Neural cell (in vitro differentiated cells): ENCODE results near the gene GJA10. TPM values are rescaled to one million over a fixed set of nuclear protein-coding genes. Genes with fewer than 3 reads are reported as not detected.

Source experiments
- H2AFZ ChIP-seq: fragments of 200-600, 300-800 bp; sonication (generic), shearing (Covaris generic); 2 replicates; pipeline ENCODE4 v1.6.0; 2014; ENCODE audit warnings: low read depth, mild to moderate bottlenecking, antibody characterized with exemption, low read length, moderate library complexity
- H3F3A ChIP-seq: fragments of 200-600 bp; shearing (Covaris generic); 2 replicates; pipeline ENCODE4 v1.6.1; 2016; ENCODE audit warnings: mild to moderate bottlenecking, moderate library complexity, mixed read lengths, antibody characterized with exemption, low read length; ENCODE audit not compliant: insufficient read depth, poor library complexity, severe bottlenecking
- H3K27ac ChIP-seq: fragments of 200-600, 300-800 bp; sonication (generic), shearing (Covaris generic); 2 replicates; pipeline ENCODE4 v1.5.1; 2014; ENCODE audit warnings: mild to moderate bottlenecking, low read length, moderate library complexity
- H3K27me3 ChIP-seq: fragments of 300-800, 200-600 bp; sonication (generic), shearing (Covaris generic); 2 replicates; pipeline ENCODE4 v1.6.0; 2014; ENCODE audit warnings: mild to moderate bottlenecking, low read depth, low read length, moderate library complexity; ENCODE audit not compliant: insufficient read depth
- H3K36me3 ChIP-seq: fragments of 300-800, 200-600 bp; sonication (generic), shearing (Covaris generic); 2 replicates; pipeline ENCODE4 v1.5.1; 2014; ENCODE audit warnings: mild to moderate bottlenecking, antibody characterized with exemption, low read length, moderate library complexity; ENCODE audit not compliant: insufficient read depth
- H3K4me2 ChIP-seq: fragments of 300-800, 200-600 bp; sonication (generic), shearing (Covaris generic); 2 replicates; pipeline ENCODE4 v1.6.0; 2014; ENCODE audit warnings: mild to moderate bottlenecking, low read length
- H3K4me3 ChIP-seq: fragments of 300-800, 200-600 bp; sonication (generic), shearing (Covaris generic); 2 replicates; pipeline ENCODE4 v1.5.1; 2014; ENCODE audit warnings: mild to moderate bottlenecking, low read length, moderate library complexity
- H3K79me2 ChIP-seq: fragments of 200-600 bp; shearing (Covaris generic); replicated peaks from 2 replicates; pipeline ENCODE4 v1.6.0; 2014; ENCODE audit warnings: mild to moderate bottlenecking, low read length, moderate library complexity; ENCODE audit not compliant: insufficient read depth
- H3K9ac ChIP-seq: fragments of 300-800, 200-600 bp; sonication (generic), shearing (Covaris generic); 2 replicates; pipeline ENCODE4 v1.6.1; 2016; ENCODE audit warnings: mild to moderate bottlenecking, low read length, mixed read lengths
- H3K9me2 ChIP-seq: fragments of 200-600 bp; shearing (Covaris generic); 2 replicates; pipeline ENCODE4 v1.6.1; 2016; ENCODE audit warnings: mild to moderate bottlenecking, low read length, mixed read lengths; ENCODE audit not compliant: insufficient read depth
- H3K9me3 ChIP-seq: fragments of 200-600, 300-800 bp; sonication (generic), shearing (Covaris generic); 2 replicates; pipeline ENCODE4 v1.6.1; 2016; ENCODE audit warnings: mild to moderate bottlenecking, mixed run types, low read length, moderate library complexity, mixed read lengths
- H4K20me1 ChIP-seq: fragments of 200-600 bp; shearing (Covaris generic); 2 replicates; pipeline ENCODE4 v1.6.1; 2016; ENCODE audit warnings: mild to moderate bottlenecking, mixed run types; ENCODE audit not compliant: insufficient read depth
- CTCF ChIP-seq: fragments of 450-650 bp; IDR thresholded peaks from 2 replicates; pipeline ENCODE4 v1.5.1; 2014; ENCODE audit warnings: antibody characterized with exemption, mild to moderate bottlenecking, moderate library complexity; ENCODE audit not compliant: poor library complexity, severe bottlenecking
- EP300 ChIP-seq: fragments of 450-650 bp; conservative IDR thresholded peaks from 2 replicates; pipeline ENCODE4 v1.6.1; 2014; ENCODE audit warnings: antibody characterized with exemption, mild to moderate bottlenecking, moderate library complexity; ENCODE audit not compliant: poor library complexity, severe bottlenecking
- EZH2 ChIP-seq: fragments of 200-600, 300-800 bp; shearing (Covaris generic), sonication (generic); IDR thresholded peaks from 2 replicates; pipeline ENCODE4 v1.6.1; 2014; ENCODE audit warnings: antibody characterized with exemption, low read length, borderline replicate concordance, mild to moderate bottlenecking; ENCODE audit not compliant: insufficient read depth, poor library complexity, severe bottlenecking
- MXI1 ChIP-seq: fragments of 450-650 bp; conservative IDR thresholded peaks from 2 replicates; pipeline ENCODE4 v1.6.1; 2014; ENCODE audit warnings: antibody characterized with exemption, mild to moderate bottlenecking; ENCODE audit not compliant: poor library complexity, severe bottlenecking
- POLR2AphosphoS5 ChIP-seq: IDR thresholded peaks from 2 replicates; pipeline ENCODE4 v1.6.1; 2012
- RAD21 ChIP-seq: fragments of 450-650 bp; conservative IDR thresholded peaks from 2 replicates; pipeline ENCODE4 v1.6.1; 2014; ENCODE audit warnings: antibody characterized with exemption, mild to moderate bottlenecking, moderate library complexity
- SMC3 ChIP-seq: fragments of 450-650 bp; conservative IDR thresholded peaks from 2 replicates; pipeline ENCODE4 v1.6.1; 2014; ENCODE audit warnings: antibody characterized with exemption, mild to moderate bottlenecking, moderate library complexity; ENCODE audit not compliant: poor library complexity
- TAF1 ChIP-seq: IDR thresholded peaks from 2 replicates; pipeline ENCODE4 v1.6.1; 2012; ENCODE audit warnings: low read depth
- polyA plus RNA-seq: library from polyadenylated mRNA; depleted of rRNA; stranded (reverse); fragments of >200 nt; gene quantifications from 2 replicates; pipeline ENCODE4 v1.2.3, GENCODE V29; 2014
- TF ChIP-seq, protein P1 (sequence below): IDR thresholded peaks from 2 replicates; pipeline ENCODE4 v1.6.1; 2012; ENCODE audit warnings: borderline replicate concordance

Gene GJA10
- polyA plus RNA-seq, 1 donor from 2014 or later = not detected

DNA sequence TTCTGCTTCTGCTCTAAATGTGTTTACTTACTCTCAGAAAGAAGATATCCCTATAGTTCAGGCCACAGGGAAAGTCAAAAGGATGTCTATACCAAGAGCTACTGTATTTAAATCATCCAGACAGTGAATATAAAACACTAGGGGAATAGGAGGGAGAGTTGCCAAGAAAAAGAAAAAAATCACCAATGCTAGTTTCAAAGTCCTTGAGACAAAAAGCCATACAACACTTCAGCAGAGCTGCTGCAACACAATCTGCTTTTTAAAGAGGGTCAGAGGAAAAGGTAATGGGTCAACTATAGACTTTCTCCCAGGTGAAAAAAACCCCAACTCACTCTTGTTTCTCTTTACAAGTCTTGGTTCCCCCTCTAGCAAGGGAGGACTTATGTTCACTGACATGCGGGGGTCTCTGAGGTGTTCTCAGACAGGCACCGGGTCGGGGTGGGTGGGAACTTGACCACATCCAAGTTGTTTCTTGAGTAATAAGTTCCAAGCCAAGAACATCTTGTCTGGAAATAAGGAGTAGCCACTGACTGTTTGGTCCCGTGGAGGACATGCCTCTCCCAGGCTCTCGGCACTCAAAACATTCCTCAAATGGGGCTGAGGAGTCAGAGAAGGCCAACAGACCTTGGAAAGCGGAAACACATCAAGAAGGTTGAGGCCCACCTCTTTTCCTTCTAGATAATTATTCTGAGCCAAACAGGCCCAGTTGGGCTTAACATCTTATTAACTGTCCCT, 47.7 kb downstream of the GJA10 start:
- H3F3A ChIP-seq = no peaks in the 10 kb centered on the region
- H3K79me2 ChIP-seq = peaks cover 11% of the 10 kb centered on the region
- no peaks in the 10 kb centered on the region for H3K27me3 ChIP-seq
- H4K20me1 ChIP-seq = no peaks in the 10 kb centered on the region
- TF ChIP-seq EZH2 = no peak
- TF ChIP-seq CTCF = no peak
- TF ChIP-seq EP300 = no peak
- TF ChIP-seq SMC3 = no peak
- TF ChIP-seq RAD21 = no peak
- no peak for TF ChIP-seq MXI1
- no peak for TF ChIP-seq TAF1
- TF ChIP-seq, protein P1, sequence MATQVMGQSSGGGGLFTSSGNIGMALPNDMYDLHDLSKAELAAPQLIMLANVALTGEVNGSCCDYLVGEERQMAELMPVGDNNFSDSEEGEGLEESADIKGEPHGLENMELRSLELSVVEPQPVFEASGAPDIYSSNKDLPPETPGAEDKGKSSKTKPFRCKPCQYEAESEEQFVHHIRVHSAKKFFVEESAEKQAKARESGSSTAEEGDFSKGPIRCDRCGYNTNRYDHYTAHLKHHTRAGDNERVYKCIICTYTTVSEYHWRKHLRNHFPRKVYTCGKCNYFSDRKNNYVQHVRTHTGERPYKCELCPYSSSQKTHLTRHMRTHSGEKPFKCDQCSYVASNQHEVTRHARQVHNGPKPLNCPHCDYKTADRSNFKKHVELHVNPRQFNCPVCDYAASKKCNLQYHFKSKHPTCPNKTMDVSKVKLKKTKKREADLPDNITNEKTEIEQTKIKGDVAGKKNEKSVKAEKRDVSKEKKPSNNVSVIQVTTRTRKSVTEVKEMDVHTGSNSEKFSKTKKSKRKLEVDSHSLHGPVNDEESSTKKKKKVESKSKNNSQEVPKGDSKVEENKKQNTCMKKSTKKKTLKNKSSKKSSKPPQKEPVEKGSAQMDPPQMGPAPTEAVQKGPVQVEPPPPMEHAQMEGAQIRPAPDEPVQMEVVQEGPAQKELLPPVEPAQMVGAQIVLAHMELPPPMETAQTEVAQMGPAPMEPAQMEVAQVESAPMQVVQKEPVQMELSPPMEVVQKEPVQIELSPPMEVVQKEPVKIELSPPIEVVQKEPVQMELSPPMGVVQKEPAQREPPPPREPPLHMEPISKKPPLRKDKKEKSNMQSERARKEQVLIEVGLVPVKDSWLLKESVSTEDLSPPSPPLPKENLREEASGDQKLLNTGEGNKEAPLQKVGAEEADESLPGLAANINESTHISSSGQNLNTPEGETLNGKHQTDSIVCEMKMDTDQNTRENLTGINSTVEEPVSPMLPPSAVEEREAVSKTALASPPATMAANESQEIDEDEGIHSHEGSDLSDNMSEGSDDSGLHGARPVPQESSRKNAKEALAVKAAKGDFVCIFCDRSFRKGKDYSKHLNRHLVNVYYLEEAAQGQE = no peak
- TF ChIP-seq POLR2AphosphoS5 = no peak
- no peak overlapping the region for H3K4me2 ChIP-seq
- H3K27ac ChIP-seq = no peak overlapping the region
- no peak overlapping the region for H3K9ac ChIP-seq
- H2AFZ ChIP-seq = no peak overlapping the region
- no peaks in the 10 kb centered on the region for H3K9me3 ChIP-seq
- peaks cover 5% of the 10 kb centered on the region for H3K36me3 ChIP-seq
- H3K9me2 ChIP-seq = no peaks in the 10 kb centered on the region
- H3K4me3 ChIP-seq = no peak overlapping the region

- H3K36me3 ChIP-seq = peaks cover 5% of the 10 kb centered on the region
- TF ChIP-seq TAF1 = no peak
- no peak for TF ChIP-seq MXI1
- TF ChIP-seq SMC3 = no peak
- TF ChIP-seq POLR2AphosphoS5 = no peak
- no peak for TF ChIP-seq RAD21
- TF ChIP-seq EP300 = no peak
- TF ChIP-seq, protein P1 = no peak
- no peak for TF ChIP-seq EZH2
- no peak for TF ChIP-seq CTCF
- no peaks in the 10 kb centered on the region for H3F3A ChIP-seq
- H3K4me2 ChIP-seq = no peak overlapping the region
- no peaks in the 10 kb centered on the region for H3K9me3 ChIP-seq
- no peak overlapping the region for H3K4me3 ChIP-seq
- no peak overlapping the region for H3K9ac ChIP-seq
- H3K9me2 ChIP-seq = no peaks in the 10 kb centered on the region
- H4K20me1 ChIP-seq = no peaks in the 10 kb centered on the region
- H3K79me2 ChIP-seq = peaks cover 11% of the 10 kb centered on the region
- no peak overlapping the region for H2AFZ ChIP-seq
- no peaks in the 10 kb centered on the region for H3K27me3 ChIP-seq
- H3K27ac ChIP-seq = no peak overlapping the region
Measured at GRCh38 chr6:89942601-89943000, 48.3 kb downstream of the GJA10 start.
